Right kidney (tissue), 1 donor: Measurements from ENCODE around the gene INIP.
"Not testable (repeated sequence)": the region's sequence is repeated elsewhere in the genome, so short reads cannot be mapped to it uniquely, and the experiment has no call there.

ENCODE experiments used
- DNase-seq: peaks from one replicate; pipeline ENCODE4 v3.0.0-alpha.2; 2016

Gene INIP

GRCh38 chr9:112677040-112677439 lies 40.9 kb downstream of the INIP start:
- DNase-seq: no peak

GRCh38 chr9:112673221-112673620 lies 44.7 kb downstream of the INIP start:
- not testable (repeated sequence) for DNase-seq

DNA sequence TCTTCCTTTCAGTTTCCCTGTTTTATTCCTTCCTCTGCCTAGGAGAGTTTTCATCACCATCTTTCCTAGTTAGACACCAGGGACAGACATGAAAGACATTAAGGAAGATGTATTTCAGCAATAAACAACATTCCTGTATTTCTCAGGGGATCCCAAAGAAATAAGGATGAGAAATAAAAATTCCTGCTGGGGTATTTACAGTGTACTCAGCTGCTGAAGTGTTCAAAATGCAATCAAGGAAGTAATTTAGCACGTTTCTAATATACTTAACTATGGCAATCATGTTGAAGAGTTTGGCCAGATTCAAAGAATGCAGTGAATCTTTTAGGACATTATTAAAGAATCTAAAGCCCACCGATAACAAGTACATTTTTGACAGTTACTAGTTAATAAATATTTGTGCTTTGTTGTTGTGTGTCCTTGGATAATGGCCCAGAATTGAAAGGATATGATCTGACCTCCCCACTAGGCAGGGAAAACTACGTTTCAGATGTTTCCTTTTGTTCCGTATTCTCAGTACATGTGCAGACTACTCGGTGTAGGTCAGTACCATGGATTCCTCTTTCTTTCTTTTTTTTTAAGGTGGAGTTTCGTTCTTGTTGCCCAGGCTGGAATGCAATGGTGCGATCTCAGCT lies 46.8 kb downstream of the INIP start:
- no peak for DNase-seq

DNA sequence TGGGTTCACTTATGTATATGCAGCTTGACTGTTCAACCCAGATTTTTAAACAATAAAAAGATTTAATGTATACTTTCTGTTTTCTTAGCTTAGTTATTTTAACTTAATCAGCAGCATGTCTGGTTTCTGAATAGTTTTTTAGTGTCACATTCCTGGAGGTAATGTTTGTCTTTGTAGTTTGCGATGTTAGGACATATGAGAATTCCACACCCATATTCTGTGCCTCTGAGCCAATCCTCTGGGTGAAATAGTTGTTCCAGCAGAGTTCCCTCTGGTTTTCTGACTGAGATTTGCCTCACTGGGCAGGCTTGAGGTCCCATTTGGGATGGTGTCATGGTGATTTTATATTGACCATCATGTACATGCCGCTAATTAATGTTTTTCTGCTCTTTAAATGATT lies 48.6 kb downstream of the INIP start:
- no peak for DNase-seq

GRCh38 chr9:112665347-112665746 lies 52.6 kb downstream of the INIP start:
- no peak for DNase-seq

GRCh38 chr9:112664531-112664930 lies 53.4 kb downstream of the INIP start:
- DNase-seq: no peak

DNA sequence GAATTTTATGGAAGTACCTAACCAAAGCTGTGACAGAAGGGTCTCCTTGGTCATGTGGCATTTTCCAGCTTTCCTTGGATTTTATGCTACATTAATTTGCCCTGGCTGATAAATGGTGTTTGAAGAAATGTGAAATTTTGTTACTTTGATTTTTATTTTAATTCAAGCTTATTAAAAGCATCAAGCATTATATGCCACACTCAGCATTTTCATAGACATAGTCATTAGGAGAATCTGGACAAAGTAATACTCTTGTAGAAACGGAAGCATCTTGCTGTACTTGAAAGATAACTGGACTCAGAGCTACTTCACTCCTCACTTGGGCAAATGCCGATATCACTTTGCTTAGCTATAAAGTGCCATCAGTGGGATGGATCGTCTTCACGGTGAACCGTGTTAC lies 54.2 kb downstream of the INIP start:
- DNase-seq: no peak

DNA sequence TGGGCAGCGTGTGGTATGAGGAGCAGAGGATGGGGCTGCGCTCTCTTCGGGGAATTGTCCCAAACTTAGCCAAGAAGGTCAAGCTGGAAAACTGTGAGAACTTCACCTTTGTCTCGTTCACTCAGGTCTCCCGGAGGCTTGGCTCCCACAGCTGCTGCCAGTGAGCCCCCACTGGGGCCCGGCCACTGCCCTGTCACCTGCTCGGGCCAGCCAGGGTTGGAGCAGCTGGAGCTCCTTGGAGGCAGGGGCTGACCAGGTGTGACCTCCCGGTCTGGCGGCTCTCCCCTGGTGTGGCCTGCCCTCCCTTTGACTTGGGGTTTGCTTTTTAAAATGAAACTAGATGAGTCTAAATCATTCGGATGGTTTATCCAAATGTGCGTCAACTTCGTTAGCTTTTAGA lies 58.0 kb downstream of the INIP start:
- DNase-seq: no peak

- DNase-seq: no peak
These were observed 62.2 kb downstream of the INIP start for GRCh38 chr9:112655668-112656067.

DNA sequence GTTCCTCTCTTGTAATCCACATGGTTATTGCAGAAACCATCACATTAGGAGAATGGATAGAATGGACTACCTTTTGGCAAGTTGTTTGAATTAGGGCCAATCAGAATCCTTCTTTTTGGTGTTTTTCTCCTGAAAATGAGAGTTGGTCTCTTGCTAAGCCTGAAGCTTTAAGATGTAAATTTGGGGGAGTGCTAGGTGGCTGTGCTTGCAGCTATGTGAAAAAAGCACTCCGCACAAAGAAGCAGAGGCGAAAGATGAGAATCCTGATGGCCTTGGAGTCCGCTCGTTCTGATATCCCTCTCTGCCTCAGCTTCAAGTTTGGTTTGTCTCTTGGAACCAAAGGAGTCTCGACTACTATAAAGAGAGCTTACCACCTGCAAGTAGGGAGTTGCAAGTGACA lies 63.6 kb downstream of the INIP start:
- DNase-seq: no peak

DNA sequence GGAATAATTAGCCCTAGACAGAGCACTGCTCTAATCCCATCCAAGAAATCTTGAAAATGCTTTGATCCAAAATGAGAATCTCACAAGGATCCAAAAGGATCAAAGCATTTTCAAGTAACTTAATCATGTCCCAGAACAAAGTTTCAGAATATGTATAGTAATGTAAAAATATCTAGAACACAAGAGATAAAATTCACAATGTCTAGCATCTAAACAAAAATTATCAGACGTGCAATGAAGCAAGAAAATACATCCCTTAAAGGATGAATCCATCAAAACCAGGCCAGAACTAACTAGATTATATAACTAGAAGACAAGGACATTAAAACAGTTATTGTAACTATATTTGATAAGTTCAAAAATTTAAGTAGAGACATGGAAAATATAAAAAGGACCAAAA lies 69.3 kb downstream of the INIP start:
- DNase-seq: no peak

- no peak for DNase-seq
These were observed 70.3 kb downstream of the INIP start for GRCh38 chr9:112647596-112647995.

DNA sequence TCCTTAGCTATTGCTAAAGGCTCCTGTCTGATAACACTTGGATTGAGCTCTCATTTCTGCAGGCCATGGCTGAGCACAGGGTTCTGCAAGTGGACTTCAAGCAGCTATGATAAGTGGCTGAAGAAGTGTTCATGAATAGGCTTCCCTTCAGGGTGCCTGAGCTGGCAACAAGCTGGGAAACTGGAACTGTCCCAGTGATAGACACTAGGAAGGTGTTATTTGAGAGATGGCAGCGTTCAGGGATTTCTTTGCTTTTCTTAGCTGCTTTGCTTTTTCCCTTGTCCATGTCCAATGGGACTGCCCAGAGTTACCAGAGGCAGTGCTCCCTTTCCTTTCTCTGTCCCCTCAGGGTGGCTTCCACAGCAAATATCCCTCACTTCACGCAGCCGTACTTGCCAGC lies 75.8 kb downstream of the INIP start:
- DNase-seq: no peak

DNA sequence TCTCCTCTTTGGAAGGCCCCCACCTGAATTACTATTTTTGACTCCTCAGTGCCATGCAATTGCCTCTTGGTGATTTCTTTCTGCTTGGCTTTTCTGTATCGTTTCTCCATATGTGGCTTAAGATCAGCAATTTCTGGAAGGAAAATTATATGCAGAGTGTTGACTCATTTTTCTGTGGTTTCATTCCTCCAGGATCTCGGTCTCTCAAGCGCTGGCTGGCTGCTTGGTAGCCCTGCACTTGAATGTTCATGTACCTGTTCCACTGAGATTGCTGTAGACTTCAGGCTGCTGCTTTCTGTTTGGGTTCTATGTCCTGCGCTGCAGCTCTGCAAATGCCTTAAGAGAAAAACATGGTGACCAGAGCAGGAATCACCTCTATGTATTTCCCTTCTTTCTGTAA lies 77.6 kb downstream of the INIP start:
- DNase-seq: no peak
